Nephron progenitor cell (in vitro differentiated cells): ENCODE data around the gene NHS.

Experiments used
- DNase-seq: peaks from one replicate; pipeline ENCODE4 v3.0.0; 2021
- H3K27ac Mint-ChIP-seq: 2 replicates; pipeline ENCODE4 v1.8.0; 2021; ENCODE audit warnings: mild to moderate bottlenecking, moderate library complexity, mixed read lengths
- H3K27me3 Mint-ChIP-seq: 2 replicates; pipeline ENCODE4 v1.8.0; 2021; ENCODE audit warnings: mild to moderate bottlenecking, low read depth, mixed read lengths; ENCODE audit not compliant: poor library complexity
- H3K36me3 Mint-ChIP-seq: 2 replicates; pipeline ENCODE4 v1.8.0; 2021; ENCODE audit warnings: low read depth, mixed read lengths
- H3K4me1 Mint-ChIP-seq: 2 replicates; pipeline ENCODE4 v1.8.0; 2021; ENCODE audit warnings: mixed read lengths
- H3K4me3 Mint-ChIP-seq: 2 replicates; pipeline ENCODE4 v1.8.0; 2021; ENCODE audit warnings: mild to moderate bottlenecking, moderate library complexity, mixed read lengths
- H3K9me3 Mint-ChIP-seq: 2 replicates; pipeline ENCODE4 v1.8.0; 2021; ENCODE audit warnings: mild to moderate bottlenecking, moderate library complexity, mixed read lengths
- CTCF ChIP-seq: fragments of 200-600 bp; sonication (generic); IDR thresholded peaks from 2 replicates; pipeline ENCODE4 v1.5.0; 2021; ENCODE audit warnings: antibody characterized with exemption

The NHS gene

GRCh38 chrX:17768997-17769396 is 394.0 kb downstream of the NHS start:
- TF ChIP-seq CTCF = no peak
- no peak for DNase-seq
- no peaks in the 10 kb centered on the region for H3K27me3 Mint-ChIP-seq
- H3K4me1 Mint-ChIP-seq = no peaks in the 10 kb centered on the region
- H3K4me3 Mint-ChIP-seq = no peak overlapping the region
- no peak overlapping the region for H3K27ac Mint-ChIP-seq
- no peaks in the 10 kb centered on the region for H3K36me3 Mint-ChIP-seq
- no peaks in the 10 kb centered on the region for H3K9me3 Mint-ChIP-seq

- H3K4me1 Mint-ChIP-seq = no peaks in the 10 kb centered on the region
- H3K27me3 Mint-ChIP-seq = no peaks in the 10 kb centered on the region
- no peak for TF ChIP-seq CTCF
- no peaks in the 10 kb centered on the region for H3K9me3 Mint-ChIP-seq
- H3K36me3 Mint-ChIP-seq = no peaks in the 10 kb centered on the region
- H3K4me3 Mint-ChIP-seq = no peak overlapping the region
- H3K27ac Mint-ChIP-seq = no peak overlapping the region
- DNase-seq = no peak
Observed at GRCh38 chrX:17769701-17770269, 394.8 kb downstream of the NHS start.

GRCh38 chrX:17773221-17773876 is 398.3 kb downstream of the NHS start:
- Mint-ChIP-seq H3K9me3 (peaks cover 15% of the 10 kb centered on the region), H3K4me3 (no peak overlapping the region), H3K27me3 (peaks cover 4% of the 10 kb centered on the region), H3K36me3 (no peaks in the 10 kb centered on the region), H3K27ac (no peak overlapping the region), H3K4me1 (no peaks in the 10 kb centered on the region)
- TF ChIP-seq CTCF = no peak
- DNase-seq = no peak

GRCh38 chrX:17774053-17774452 is 399.1 kb downstream of the NHS start:
- Mint-ChIP-seq H3K4me3 (no peak overlapping the region), H3K27me3 (peaks cover 4% of the 10 kb centered on the region), H3K36me3 (no peaks in the 10 kb centered on the region), H3K9me3 (peaks cover 20% of the 10 kb centered on the region), H3K27ac (no peak overlapping the region), H3K4me1 (no peaks in the 10 kb centered on the region)
- no peak for DNase-seq
- TF ChIP-seq CTCF = no peak

- no peak for TF ChIP-seq CTCF
- Mint-ChIP-seq H3K27me3 (peaks cover 4% of the 10 kb centered on the region), H3K36me3 (no peaks in the 10 kb centered on the region), H3K4me3 (no peak overlapping the region), H3K27ac (no peak overlapping the region), H3K4me1 (no peaks in the 10 kb centered on the region), H3K9me3 (peaks cover 40% of the 10 kb centered on the region)
- DNase-seq = no peak
Observed at GRCh38 chrX:17778997-17779396, 404.0 kb downstream of the NHS start.

- Mint-ChIP-seq H3K27me3 (peaks cover 4% of the 10 kb centered on the region), H3K4me1 (no peaks in the 10 kb centered on the region), H3K9me3 (peaks cover 41% of the 10 kb centered on the region), H3K36me3 (no peaks in the 10 kb centered on the region), H3K4me3 (no peak overlapping the region), H3K27ac (no peak overlapping the region)
- no peak for DNase-seq
- no peak for TF ChIP-seq CTCF
Observed at GRCh38 chrX:17779434-17779833, 404.4 kb downstream of the NHS start.
